A549 (cell line): ENCODE measurements around the gene NANOS2.

Experiments
- FOSL2 ChIP-seq, 2 experiments: fragments of 450-650 bp in 1 of 2; fragments of >200 bp in 1 of 2; sonication (Bioruptor Twin) in 1 of 2; formaldehyde crosslinking; IDR thresholded peaks; 2 replicates each; pipeline versions ENCODE4 v1.5.0 to v1.6.1; 2016 to 2020; ENCODE audit warnings: mild to moderate bottlenecking in 1 of 2, moderate library complexity in 1 of 2
- JUN ChIP-seq, 2 experiments: fragments of >200 bp; sonication (Bioruptor Twin); formaldehyde crosslinking; IDR thresholded peaks; 2 replicates in 1 of 2; 3 replicates in 1 of 2; pipeline ENCODE4 v1.6.1; 2016 to 2017
- KDM1A ChIP-seq: fragments of 200-600 bp; sonication (generic); IDR thresholded peaks from 2 replicates; pipeline ENCODE4 v1.6.1; 2016; ENCODE audit warnings: low read depth, mild to moderate bottlenecking
- MAFK ChIP-seq: fragments of 450-650 bp; IDR thresholded peaks from 2 replicates; pipeline ENCODE4 v1.6.1; 2014; ENCODE audit not compliant: partially characterized antibody
- NFE2L2 ChIP-seq: fragments of 150-350 bp; conservative IDR thresholded peaks from 2 replicates; pipeline ENCODE4 v1.6.1; 2014; ENCODE audit warnings: low read length
- POLR2A ChIP-seq: IDR thresholded peaks from 2 replicates; pipeline ENCODE4 v1.6.1; 2012; ENCODE audit warnings: mild to moderate bottlenecking, low read length
- RAD21 ChIP-seq, 2 experiments: fragments of >200 bp in 1 of 2; sonication (Bioruptor Twin) in 1 of 2; formaldehyde crosslinking in 1 of 2; IDR thresholded peaks in 1 of 2; conservative IDR thresholded peaks in 1 of 2; 2 replicates in 1 of 2; 3 replicates in 1 of 2; pipeline ENCODE4 v1.6.1; 2012 to 2018; ENCODE audit warnings: inconsistent platforms in 1 of 2
- SMC3 ChIP-seq: fragments of >200 bp; sonication (Bioruptor Twin); formaldehyde crosslinking; IDR thresholded peaks from 3 replicates; pipeline ENCODE4 v1.6.1; 2018; ENCODE audit warnings: inconsistent platforms
- SREBF2 ChIP-seq: fragments of 450-650 bp; IDR thresholded peaks from 2 replicates; pipeline ENCODE4 v1.6.1; 2014; ENCODE audit warnings: mild to moderate bottlenecking, moderate library complexity
- TF ChIP-seq, protein P1 (sequence below): fragments of >200 bp; sonication (Bioruptor Twin); formaldehyde crosslinking; IDR thresholded peaks from 3 replicates; pipeline ENCODE4 v1.5.1; 2016

GRCh38 chr19:45958769-45959516 is 44.4 kb upstream of the NANOS2 start:
- TF ChIP-seq SREBF2, result no peak
- TF ChIP-seq, protein P1, sequence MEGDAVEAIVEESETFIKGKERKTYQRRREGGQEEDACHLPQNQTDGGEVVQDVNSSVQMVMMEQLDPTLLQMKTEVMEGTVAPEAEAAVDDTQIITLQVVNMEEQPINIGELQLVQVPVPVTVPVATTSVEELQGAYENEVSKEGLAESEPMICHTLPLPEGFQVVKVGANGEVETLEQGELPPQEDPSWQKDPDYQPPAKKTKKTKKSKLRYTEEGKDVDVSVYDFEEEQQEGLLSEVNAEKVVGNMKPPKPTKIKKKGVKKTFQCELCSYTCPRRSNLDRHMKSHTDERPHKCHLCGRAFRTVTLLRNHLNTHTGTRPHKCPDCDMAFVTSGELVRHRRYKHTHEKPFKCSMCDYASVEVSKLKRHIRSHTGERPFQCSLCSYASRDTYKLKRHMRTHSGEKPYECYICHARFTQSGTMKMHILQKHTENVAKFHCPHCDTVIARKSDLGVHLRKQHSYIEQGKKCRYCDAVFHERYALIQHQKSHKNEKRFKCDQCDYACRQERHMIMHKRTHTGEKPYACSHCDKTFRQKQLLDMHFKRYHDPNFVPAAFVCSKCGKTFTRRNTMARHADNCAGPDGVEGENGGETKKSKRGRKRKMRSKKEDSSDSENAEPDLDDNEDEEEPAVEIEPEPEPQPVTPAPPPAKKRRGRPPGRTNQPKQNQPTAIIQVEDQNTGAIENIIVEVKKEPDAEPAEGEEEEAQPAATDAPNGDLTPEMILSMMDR, result no peak
- TF ChIP-seq NFE2L2, result no peak
- no peak for TF ChIP-seq RAD21 (conservative IDR thresholded peaks at IDR 0.05 in 1 of 2, IDR thresholded peaks at IDR 0.05 in 1 of 2)
- no peak for TF ChIP-seq FOSL2 (IDR thresholded peaks at IDR 0.05)
- TF ChIP-seq FOSL2 (CRISPR knock-in tag; IDR thresholded peaks at IDR 0.05), result no peak
- no peak for TF ChIP-seq POLR2A
- no peak for TF ChIP-seq KDM1A
- TF ChIP-seq MAFK, result no peak
- no peak for TF ChIP-seq JUN (IDR thresholded peaks at IDR 0.05)
- TF ChIP-seq SMC3, result no peak
